Hematopoietic multipotent progenitor cell treated with erythropoietin and hydrocortisone succinate and interleukin-3 and kit ligand, for 4 days (in vitro differentiated cells): ENCODE results near the gene CXorf49.

Experiments used
- DNase-seq: peaks from one replicate; pipeline ENCODE4 v3.0.0-alpha.2; 2015

CXorf49 gene

GRCh38 chrX:71671043-71671780 lies 46.9 kb downstream of the CXorf49 start:
- DNase-seq, result peak; percentile 18

GRCh38 chrX:71669947-71670346 lies 48.1 kb downstream of the CXorf49 start:
- DNase-seq, result peak; percentile 46

- no peak for DNase-seq
These were observed 48.6 kb downstream of the CXorf49 start for GRCh38 chrX:71669492-71669891.

- no peak for DNase-seq
These were observed 49.9 kb downstream of the CXorf49 start for GRCh38 chrX:71668248-71668595.

- DNase-seq, result no peak
These were observed 50.5 kb downstream of the CXorf49 start, which contains the start of gene LOC101059915 for GRCh38 chrX:71667328-71668247. Gene LOC101059915 (plus strand): TSS chrX:71667546.

GRCh38 chrX:71666240-71667223 lies 51.6 kb downstream of the CXorf49 start:
- DNase-seq, result no peak

- DNase-seq, result no peak
These were observed 52.3 kb downstream of the CXorf49 start for GRCh38 chrX:71665747-71666146.

GRCh38 chrX:71664889-71665491 lies 53.1 kb downstream of the CXorf49 start:
- DNase-seq, result no peak
